GM12891 (cell line): ENCODE measurements around the gene MYO5C.

Experiments used
- PAX5 ChIP-seq: IDR thresholded peaks from 2 replicates; pipeline ENCODE4 v1.6.1; 2011; ENCODE audit warnings: low read length, moderate library complexity, mild to moderate bottlenecking; ENCODE audit not compliant: insufficient read depth, severe bottlenecking
- POLR2A ChIP-seq: IDR thresholded peaks from 2 replicates; pipeline ENCODE4 v1.6.1; 2011; ENCODE audit warnings: low read depth, low read length, control low read depth
- POLR2AphosphoS5 ChIP-seq: IDR thresholded peaks from 2 replicates; pipeline ENCODE4 v1.6.1; 2011; ENCODE audit warnings: low read depth, low read length, control low read depth
- SPI1 ChIP-seq: IDR thresholded peaks from 2 replicates; pipeline ENCODE4 v1.6.1; 2011; ENCODE audit warnings: low read depth, low read length, control low read depth
- TAF1 ChIP-seq: IDR thresholded peaks from 2 replicates; pipeline ENCODE4 v1.6.1; 2011; ENCODE audit warnings: low read depth, low read length, control low read depth

DNA sequence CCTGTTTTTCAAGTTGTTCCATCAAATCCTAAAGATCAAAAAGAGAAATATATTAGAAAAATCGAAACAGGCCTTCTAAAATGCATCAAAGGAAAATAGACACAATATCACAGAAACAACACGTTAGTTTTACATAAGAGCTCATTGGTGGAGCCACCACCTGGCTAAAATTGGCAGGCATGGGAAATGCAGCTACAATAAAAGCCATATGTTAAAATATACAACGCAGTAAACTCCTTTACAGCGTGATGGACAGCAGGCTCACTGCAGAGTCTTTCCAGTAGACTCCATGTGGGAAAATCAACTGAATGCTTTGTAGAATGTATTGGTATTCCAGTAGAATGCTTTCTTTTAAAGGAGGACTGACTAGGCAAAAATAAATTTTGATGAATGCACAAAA is 40.9 kb upstream of the MYO5C start:
- TF ChIP-seq POLR2A (no peak), SPI1 (no peak), POLR2AphosphoS5 (no peak), PAX5 (no peak), TAF1 (no peak)
